HL-60/S4 treated with retinoic acid at 250 ng/mL for 4 days and 3 days (cell line): ENCODE data around the gene GGT5.
"Not testable (repeated sequence)": the region's sequence is repeated elsewhere in the genome, so short reads cannot be mapped to it uniquely, and the experiment has no call there.

Experiments
- in situ Hi-C: fragments of 300-500 bp; cut with MboI; formaldehyde crosslinking; loops from 2 replicates; pipeline ENCODE4 v1.7.0; 2022; ENCODE audit warnings: low sequenced_read_pairs

GGT5 gene

DNA sequence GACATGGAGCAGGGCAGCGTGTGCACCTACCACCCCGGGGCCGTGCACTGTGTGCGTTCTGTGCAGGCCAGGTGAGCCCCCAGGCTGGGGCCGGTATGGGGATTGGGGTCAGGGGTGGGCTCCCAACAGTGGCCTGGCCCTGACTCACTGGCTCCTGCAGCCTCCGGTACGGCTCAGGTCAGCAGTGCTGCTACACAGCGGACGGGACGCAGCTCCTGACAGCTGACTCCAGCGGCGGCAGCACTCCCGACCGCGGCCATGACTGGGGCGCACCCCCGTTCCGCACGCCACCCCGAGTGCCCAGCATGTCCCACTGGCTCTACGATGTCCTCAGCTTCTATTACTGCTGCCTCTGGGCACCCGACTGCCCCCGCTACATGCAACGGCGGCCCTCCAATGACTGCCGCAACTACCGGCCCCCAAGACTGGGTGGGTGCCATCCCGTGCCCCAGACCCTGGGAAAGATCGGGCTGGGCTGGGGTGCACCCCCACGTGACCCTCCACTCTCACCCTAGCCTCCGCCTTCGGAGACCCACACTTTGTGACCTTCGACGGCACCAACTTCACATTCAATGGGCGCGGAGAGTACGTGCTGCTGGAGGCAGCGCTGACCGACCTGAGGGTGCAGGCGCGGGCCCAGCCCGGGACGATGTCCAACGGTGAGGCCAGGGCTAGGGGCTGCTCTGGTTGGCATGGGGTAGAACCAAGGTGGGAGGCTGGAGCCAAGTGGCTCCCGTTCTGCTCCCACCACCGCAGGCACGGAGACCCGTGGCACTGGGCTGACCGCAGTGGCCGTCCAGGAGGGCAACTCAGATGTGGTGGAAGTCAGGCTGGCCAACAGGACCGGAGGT lies 59.2 kb downstream of the GGT5 start:
- in situ Hi-C loops: no loop called here

DNA sequence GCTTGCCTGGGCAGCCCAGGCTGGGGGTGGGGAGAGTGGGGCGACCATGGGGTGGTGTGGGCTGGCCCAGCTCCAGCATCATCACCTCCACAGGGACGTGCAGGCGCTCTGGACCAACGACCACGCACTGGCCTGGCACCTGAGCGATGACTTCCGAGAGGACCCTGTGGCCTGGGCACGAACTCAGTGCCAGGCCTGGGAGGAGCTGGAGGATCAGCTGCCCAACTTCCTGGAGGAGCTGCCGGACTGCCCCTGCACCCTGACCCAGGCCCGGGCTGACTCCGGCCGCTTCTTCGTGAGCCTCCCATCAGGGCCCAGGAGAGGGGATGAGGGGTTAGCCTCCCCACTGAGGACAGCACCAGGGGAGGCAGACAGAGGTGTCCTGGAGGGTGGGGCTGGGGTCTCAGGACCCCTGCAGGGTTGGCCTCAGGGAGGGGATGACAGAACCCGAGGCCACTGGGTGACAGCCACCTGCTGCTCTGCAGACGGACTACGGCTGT lies 59.8 kb downstream of the GGT5 start:
- in situ Hi-C loops: no loop called here

DNA sequence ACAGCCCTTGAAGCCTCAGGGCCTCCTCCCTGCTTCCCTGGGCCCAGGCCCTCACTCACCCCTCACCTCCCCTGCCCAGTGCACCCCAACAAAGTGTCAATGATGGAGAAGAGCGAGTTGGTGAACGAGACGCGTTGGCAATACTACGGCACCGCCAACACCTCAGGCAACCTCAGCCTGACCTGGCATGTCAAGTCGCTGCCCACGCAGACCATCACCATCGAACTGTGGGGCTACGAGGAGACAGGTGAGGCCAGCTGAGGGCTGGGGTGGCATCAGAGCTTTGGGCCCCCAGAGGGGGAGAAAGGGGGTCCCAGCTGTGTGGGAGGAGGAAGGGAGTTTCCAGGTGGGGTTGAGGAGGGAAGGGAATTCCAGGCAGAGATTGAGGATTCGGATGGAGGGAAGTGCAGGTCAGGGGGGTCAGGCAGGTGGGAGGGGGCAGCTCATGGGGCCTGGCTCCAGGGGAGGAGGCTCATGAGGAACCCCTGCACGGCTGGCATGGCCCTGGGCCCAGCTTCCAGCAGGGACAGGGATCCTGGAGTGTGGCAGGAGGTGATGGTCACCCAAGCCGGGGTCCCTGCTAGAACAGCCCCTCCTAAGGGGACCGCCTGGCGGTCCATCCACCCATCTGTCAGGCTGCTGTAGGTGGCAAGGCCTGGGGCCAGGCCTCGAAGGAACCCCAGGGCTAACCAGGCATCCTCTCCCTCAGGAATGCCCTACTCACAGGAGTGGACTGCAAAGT lies 60.7 kb downstream of the GGT5 start:
- in situ Hi-C loops: no loop called here

DNA sequence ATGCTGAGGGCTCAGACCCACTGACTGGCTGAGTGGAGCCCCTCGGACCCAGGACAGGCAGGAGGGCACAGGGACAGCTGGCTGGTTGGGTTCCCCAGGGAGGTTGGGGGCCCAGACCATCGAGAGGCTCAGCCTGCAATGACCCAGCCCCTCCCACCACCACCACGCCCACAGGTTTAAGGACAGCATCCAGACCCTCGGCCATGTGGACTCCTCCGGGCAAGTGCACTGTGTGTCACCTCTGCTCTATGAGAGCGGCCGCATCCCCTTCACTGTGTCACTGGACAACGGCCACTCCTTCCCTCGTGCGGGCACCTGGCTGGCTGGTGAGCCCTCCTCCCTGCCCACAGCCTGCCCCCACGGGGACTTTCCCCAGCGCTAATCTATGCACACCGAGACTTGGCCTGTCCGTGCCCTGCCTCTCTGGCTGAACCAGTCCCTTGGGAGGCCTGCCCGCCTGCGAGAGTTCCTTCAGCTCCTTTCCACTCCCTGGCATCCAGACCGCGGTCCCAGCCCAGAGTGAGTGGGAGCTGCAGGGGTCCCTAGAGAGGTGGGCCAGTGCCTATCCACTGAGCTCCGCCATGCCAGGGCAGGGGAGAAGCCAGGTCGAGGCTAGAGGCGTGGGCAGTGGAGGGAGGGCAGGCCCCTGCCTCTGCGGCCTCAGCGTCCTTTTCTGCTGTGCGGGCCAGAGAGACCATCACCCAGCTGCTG lies 61.4 kb downstream of the GGT5 start:
- in situ Hi-C loops: no loop called here

DNA sequence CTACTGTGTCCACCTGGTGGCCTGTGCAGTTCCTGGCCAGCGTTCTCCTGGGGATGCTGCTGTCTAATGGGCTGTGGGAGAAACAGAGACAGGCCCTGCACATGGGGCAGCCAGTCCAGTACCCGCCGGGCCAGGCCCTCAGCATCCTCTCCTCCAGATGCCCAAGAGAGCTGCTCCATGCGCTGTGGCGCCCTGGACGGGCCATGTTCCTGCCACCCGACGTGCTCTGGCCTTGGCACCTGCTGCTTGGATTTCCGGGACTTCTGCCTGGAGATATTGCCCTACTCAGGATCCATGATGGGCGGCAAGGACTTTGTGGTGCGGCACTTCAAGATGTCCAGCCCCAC lies 62.0 kb downstream of the GGT5 start:
- in situ Hi-C loops: not testable (repeated sequence)

DNA sequence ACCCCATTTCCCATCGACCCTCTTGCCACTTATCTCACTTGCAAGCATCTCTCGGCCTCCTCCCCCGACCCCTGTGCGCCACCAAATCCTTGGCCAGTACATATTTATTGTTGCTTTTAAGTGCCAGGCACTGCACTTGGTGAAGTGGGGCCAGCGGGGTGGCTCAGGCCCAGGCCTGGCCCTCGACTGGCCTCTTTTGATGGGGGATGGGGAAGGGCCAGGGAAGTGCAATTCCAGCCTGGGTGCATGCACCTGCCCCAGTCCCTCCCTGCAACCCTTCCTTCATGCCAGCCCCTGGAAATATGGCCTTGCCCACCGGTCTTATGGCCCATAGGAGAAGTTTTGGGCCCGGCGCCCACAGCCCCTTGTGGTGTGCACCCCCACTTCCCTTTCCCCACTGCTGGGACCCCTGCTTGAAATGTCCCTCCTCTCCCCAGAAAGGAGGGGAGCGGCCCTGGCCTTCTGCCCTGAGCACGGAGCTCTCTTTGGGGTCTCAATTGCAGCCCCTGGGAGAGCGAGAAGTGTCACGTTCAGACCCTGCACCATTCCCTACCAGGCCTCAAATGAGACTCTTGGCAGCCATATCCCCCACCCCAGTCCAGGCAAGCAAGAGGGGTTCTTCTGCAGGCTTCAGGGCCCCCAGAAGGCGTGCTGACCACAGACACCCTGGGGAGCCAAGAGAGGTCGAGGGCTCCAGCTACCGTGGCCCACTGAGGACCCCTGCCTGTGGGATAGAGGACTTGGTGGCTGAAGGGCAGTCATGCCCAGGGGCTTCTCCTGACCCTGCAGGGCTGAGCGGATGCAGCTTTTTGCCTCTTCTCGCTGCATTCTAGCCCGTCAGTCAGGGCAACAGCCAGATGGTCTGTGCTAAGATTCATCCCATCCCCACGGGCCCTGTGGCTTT lies 62.6 kb downstream of the GGT5 start:
- in situ Hi-C loops: no loop called here

DNA sequence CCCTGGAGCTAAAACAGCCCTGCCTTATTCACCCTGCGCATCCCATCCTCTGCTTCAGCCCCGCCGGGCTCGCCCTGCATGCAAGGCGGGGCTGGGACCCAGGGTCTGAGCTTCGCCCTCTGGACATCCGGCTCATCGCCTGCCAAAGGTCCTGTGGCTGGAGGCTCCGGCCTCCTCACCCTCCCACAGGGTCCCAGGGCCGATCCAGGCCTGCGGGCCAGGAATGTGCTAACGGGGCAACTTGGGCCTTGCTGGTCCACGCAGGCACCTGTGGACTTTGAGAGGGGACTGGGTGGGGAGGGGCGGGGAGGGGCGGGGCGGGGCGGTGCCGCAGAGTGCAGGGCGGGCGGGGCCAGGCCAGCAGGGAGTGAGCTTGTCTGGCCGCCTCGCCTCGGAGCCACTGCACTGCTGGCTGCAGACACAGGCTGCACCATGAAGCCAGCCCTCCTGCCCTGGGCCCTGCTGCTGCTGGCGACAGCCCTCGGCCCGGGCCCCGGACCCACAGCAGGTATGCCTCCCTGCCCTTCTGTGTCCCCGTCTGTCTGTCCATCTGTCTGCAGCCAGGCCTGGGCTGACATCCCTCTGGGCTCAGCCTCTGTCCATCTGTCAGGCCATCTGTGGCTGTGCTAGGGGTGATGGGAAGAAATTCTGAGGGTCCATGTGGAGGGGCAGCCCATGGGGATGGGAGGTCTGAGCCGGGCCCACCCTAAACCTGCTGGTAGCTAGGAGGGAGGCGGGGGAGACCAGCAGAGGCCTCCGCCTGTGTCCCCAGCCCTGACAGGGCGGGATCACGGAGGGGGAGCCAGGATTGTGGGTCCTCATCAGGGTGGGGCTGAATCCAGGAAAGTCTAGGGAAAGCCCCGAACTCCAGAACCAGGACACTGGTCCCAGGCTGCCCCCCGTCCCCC lies 63.5 kb downstream of the GGT5 start, which contains the start of gene SUSD2:
Gene SUSD2 (plus strand): TSS at position 400 of the 908 bp plus-strand sequence. CDS start 33 bp downstream, at position 433.
- in situ Hi-C loops: no loop called here

DNA sequence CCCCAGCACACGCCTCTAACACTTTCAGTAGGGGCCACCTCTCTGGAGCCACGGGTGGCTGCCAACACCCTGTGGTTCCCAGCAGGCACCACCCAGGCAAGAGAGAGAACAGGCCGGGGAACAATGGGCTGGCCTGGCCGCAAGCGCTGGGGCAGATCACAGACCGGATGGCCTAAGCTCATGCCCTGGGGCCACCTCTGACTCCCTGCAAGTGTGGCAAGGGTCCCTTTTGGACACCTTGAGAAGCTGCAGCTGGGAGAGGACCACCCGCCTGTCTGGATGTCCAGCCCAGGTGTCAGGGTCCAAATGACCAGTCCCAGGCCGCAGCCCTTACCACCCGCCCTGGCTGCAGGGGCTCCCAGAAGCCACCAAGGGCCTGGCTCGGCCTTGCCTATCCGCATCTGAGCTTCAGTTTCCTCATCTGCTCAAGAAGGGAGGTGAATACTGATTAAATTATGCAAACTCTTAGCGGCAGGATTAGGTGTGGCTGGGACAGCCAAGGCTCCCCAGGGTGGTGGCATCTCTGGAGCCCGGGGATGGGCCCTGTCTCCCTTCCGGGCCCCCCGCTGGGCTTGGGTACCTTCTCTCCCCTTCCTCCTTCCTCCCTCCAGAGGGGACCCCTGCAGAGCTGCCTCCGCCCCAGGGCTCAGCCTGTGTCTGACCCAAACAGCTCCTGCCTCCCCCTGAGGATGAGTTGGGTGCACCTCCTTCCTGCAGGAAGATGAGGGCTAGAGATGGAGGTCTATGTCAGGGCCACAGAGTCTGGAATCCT lies 64.4 kb downstream of the GGT5 start:
- in situ Hi-C loops: no loop called here

DNA sequence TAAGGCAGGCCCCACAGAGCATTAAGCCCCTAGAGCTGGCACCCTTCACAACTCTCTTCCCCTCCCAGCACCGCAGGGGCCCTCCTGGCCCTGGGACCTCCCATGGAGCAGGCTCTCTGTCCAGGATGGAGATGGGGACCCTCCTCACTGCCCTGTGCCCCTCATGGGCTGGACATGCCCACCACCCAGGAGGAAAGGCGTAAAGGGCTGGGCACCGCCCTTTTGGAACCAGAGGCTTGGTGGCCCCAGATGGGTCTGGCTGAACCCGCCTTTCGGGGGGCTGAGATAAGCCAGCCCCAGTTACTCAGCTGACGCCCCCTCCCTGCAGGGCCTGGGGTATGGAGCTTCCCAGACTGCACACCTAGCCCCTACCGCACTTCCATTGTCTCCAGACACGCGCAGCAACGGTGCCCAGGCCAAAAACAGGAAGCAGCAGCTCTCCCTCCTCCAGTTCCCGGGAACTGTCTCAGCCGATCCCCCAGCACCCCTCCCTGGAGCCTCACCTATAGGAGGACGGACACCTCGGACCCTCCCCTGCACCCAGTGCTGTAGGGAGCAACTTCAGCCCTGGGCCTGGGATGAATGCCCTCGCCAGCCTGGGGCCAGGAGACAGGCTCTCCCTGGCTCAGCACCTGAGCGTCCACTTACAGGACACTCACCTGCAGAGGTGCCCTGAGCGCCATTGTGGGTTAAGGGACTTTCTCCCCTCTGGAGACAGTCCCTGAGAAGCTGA lies 65.2 kb downstream of the GGT5 start:
- in situ Hi-C loops: no loop called here

DNA sequence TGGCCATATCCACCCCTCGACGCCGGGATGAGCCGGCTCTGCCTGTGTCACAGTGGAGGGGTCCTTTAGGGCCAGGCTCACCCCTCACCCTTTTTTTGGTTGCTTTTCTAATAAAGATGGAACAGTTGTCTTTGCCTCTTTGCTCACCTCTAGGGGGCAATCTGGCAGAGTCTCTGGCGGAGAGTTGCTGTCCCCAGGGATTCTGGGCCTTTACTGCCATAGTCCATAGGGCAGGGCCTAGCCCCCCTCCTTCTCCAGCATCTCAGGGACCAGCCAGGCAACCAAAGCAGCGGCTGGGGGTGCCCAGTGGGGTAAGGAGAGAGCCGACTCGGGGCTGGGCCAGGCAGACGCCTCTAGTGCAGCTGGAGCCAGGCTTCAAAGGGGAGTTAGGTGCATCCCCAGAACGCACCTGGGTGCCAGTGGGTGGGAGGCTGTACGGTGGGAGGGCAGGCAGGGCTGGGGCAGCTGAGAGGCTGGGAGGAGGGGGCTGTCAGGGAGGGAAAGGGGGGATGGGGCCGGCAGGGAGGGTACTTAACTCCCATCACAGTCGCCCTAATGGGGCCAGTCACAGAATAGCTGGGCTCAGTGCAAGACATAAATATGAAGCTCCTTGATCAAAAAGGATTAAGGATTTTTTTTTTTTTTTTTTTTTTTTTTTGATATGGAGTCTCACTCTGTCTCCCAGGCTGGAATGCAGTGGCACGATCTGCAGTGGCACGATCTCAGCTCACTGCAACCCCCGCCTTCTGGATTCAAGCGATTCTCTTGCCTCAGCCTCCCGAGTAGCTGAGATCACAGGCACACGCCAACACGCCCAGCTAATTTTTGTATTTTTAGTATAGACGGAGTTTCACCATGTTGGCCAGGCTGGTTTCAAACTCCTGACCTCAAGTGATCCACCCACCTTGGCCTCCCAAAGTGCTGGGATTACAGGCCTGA lies 66.1 kb downstream of the GGT5 start:
- in situ Hi-C loops: no loop called here

DNA sequence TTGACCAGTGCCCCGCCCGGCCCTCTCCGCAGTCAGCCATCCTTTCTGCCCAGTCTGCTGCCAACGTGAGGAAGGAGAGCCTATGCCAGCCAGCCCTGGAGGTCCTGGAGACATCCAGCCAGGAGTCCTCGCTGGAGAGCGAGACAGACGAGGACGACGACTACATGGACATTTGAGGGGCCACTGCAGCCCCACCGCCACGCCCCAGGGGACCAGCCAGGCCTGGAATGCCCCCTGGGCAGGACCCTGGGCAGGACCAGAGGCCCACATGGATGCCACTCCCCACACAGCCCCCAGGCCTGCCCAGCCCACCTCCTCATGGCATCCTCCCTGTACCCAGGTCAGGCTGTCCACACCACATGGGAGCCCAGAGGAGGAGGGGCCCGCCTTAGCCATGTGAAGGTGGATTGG lies 66.9 kb downstream of the GGT5 start:
- in situ Hi-C loops: no loop called here

DNA sequence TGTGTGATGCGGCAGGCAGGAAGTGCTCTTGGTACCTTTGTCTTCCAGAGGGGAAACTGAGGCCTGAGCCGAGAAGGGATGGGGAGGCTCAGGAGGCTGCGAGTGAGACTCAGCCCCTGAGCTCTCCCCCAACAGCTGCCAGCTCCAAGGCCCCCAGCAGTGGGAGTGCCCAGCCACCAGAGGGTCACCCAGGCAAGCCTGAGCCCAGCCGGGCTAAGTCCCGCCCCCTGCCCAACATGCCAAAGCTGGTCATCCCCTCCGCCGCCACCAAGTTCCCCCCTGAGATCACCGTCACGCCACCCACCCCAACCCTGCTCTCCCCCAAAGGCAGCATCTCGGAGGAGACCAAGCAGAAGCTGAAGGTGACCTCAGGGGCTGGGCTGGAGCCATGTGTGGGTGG lies 67.4 kb downstream of the GGT5 start:
- in situ Hi-C loops: no loop called here

DNA sequence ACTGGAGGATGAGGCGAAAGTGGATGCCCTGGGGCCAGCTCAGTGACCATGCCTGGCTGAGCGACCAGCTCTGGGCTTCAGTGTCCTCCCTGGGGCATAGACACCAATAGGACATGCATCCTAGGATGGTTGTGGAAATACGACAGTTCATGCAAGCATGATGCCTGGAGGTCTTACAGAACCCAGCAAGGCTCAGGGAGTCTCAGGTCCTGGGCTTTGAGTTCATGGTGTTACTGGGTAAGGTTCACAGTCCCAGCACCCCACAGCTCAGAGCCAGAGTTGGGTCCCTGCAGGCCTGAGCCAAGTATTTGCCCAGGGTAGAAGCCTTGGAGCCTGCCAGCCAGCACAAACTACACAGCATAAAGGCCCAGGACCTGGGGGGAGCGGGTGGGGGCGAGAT lies 67.8 kb downstream of the GGT5 start:
- in situ Hi-C loops: no loop called here

DNA sequence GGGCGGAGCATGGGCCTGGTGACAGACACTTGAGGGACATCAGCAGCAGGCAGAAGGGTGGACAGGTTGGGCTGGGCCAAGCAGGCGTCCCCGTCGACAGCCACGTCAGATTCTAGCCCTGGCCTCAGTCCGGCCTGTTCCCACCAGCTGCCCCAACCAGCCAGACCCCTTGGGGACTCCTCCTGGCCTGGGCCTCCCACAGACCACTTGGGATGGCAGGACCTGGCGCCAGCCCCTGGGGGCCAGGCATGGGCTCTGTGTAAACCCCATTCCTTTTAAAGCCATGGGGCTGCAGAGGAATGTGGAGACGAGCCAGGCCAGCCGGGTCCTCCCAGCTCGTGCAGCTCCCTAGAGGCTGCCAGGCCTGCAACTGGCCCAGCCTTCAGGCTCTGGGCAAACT lies 68.3 kb downstream of the GGT5 start:
- in situ Hi-C loops: no loop called here

DNA sequence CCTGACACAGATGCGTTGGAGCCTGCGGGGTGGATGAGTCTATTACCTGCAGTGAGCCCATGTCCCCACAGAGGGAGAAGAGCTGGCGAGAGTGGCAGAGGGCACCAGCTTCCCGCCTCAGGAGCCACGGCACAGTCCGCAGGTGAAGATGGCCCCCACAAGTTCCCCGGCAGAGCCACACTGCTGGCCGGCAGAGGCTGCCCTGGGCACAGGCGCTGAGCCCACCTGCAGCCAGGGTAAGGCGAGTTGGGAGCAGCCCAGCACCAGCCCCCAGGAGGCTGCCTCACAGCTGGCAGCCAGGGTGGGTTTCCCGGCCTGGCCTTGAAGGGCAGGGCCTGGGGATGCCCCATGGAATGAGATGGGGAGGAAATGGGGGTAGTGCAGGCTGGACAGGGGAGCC lies 68.8 kb downstream of the GGT5 start:
- in situ Hi-C loops: no loop called here

DNA sequence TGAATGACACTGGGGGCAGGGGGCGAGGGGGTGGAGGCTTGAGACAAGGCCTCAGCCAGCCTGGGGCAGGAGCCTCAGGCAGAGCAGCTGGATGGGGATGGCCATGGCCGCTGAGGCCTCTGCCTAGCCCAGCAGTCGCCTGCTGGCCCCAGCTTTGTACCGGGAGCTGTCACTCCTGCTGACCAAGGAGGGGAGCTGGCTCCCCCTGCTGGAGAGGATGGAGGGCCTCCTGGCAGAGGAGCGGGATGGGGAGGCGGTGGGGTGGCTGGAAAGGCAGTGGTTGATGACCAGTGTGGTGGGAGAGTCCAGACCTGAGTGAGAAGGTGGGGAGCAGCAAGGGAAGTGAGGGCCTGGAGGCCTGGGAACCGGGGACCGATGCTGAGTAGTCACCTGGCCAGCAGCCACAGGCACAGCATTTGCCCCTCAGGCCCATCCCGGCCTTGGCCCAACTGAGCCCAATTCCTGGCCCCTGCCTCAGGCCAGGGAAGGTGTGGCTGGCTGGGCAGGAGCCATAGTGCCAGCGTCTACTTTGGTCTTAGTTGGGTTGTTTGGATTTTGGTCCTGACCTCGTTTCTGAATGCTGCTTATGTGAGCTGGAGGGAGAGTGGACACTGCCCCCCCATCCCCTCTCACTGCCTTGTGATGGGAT lies 69.6 kb downstream of the GGT5 start:
- in situ Hi-C loops: no loop called here
